ENCODE measurements around the gene APOE. TPM values are rescaled to one million over a fixed set of nuclear protein-coding genes. Genes with fewer than 3 reads are reported as not detected.
A peak's percentile ranks its signal among the peaks of the same experiment; 100 is the strongest.

APOE gene
- total and polyA plus RNA-seq, 9 of the 15 experiments (the other 6 are each of a cell fraction or from before 2014, with no cell fraction given): 0.14 to 180 (median 58.1) TPM; not detected in 1

GRCh38 chr19:44884566-44884965 is 21.0 kb upstream of the APOE start:
- DNase-seq (ENCODE audit: extremely low read depth in 1 of 4, low spot score in 3 of 4) (no peak), FAIRE-seq (no peak), ATAC-seq (no peak)
- Histone ChIP-seq H3K9ac (ENCODE audit: insufficient read depth in 1 of 2, low read depth in 2 of 2, low read length in 2 of 2) (peak overlapping the region in 1 of 2 experiments; percentile 45; a peak in 1 of 4 replicates), H4K20me1 (replicated peaks; ENCODE audit: control insufficient read depth, insufficient read depth, low read length) (no peaks in the 10 kb centered on the region), H2AFZ (ENCODE audit: low read depth, low read length) (no peak overlapping the region), H3K9me1 (ENCODE audit: control insufficient read depth, insufficient read depth, low read length) (no peaks in the 10 kb centered on the region), H3K27ac (ENCODE audit: extremely low read depth, low read depth, low read length) (no peak overlapping the region), H3K79me2 (ENCODE audit: control insufficient read depth, insufficient read depth, low read length) (no peaks in the 10 kb centered on the region), H3K4me1 (replicated peaks in 1 of 2; ENCODE audit: control insufficient read depth in 2 of 2, insufficient read depth in 2 of 2, low read length in 2 of 2) (peaks cover under 1 to 14% of the 10 kb centered on the region in 2 experiments; a peak in 4 of 5 replicates), H3K27me3 (ENCODE audit: control insufficient read depth in 2 of 2, insufficient read depth in 2 of 2, low read length in 2 of 2) (no peaks in the 10 kb centered on the region), H3K4me2 (ENCODE audit: insufficient read depth, low read length) (no peak overlapping the region), H3K9me3 (replicated peaks; ENCODE audit: control insufficient read depth, insufficient read depth, low read depth, low read length) (no peaks in the 10 kb centered on the region), H3K4me3 (no peak overlapping the region), H3K36me3 (ENCODE audit: control insufficient read depth, insufficient read depth, low read length) (peaks cover 21% of the 10 kb centered on the region; the same call in 1 of the 3 replicates)
- TF ChIP-seq ZFP36 (IDR thresholded peaks at IDR 0.05; ENCODE audit: low read depth, low read length, partially characterized antibody) (peak; percentile 85), AFF1 (IDR thresholded peaks at IDR 0.05; ENCODE audit: low read depth in 1 of 2, partially characterized antibody in 2 of 2) (no peak)
- 89% methylated on average over 4 of the region's 4 CpGs for WGBS (ENCODE audit: insufficient coverage, low coverage, missing lambda C conversion rate)
- no TSS peak for BruUV-seq (replicated peaks)
- ChIA-PET POLR2A (interaction anchor here (1.1 to 1.5 kb wide), 3 partner anchors 9 to 16 kb away, joined by 3 read pairs; no protein-coding TSS in a partner anchor), CTCF (ENCODE audit: low intra/inter-chr PET ratio) (no interaction called here)
- intact Hi-C loops (cut with micrococcal nuclease) (no loop called here), in situ Hi-C loops (cut with MboI) (no loop called here)
